NCI-H1048 (cell line): ENCODE data around the gene PLOD1.
A peak's percentile ranks its signal among the peaks of the same experiment; 100 is the strongest.
"Not testable (repeated sequence)": the region's sequence is repeated elsewhere in the genome, so short reads cannot be mapped to it uniquely, and the experiment has no call there.

Source experiments
- DNase-seq: peaks from one replicate; lab custom pipeline; 2025; lab: John Stamatoyannopoulos, UW

Gene PLOD1

GRCh38 chr1:11934302-11935056, at the start of gene PLOD1:
Gene PLOD1 (plus strand): TSS chr1:11934717. CDS start chr1:11934780, 63 bp downstream.
- DNase-seq, result peak; percentile 41

- no peak for DNase-seq
Measured at GRCh38 chr1:11885916-11886315, 48.6 kb upstream of the PLOD1 start.

- DNase-seq, result no peak
Measured at GRCh38 chr1:11886986-11887665, 47.4 kb upstream of the PLOD1 start.

- no peak for DNase-seq
Measured at GRCh38 chr1:11887666-11888007, 46.9 kb upstream of the PLOD1 start.

GRCh38 chr1:11888206-11888876, 46.2 kb upstream of the PLOD1 start:
- no peak for DNase-seq

GRCh38 chr1:11888877-11889208, 45.7 kb upstream of the PLOD1 start:
- no peak for DNase-seq

- no peak for DNase-seq
Measured at GRCh38 chr1:11891433-11892186, 42.9 kb upstream of the PLOD1 start.

GRCh38 chr1:11893907-11894251, 40.6 kb upstream of the PLOD1 start:
- DNase-seq, result no peak

- not testable (repeated sequence) for DNase-seq
Measured at GRCh38 chr1:11894501-11894900, 40.0 kb upstream of the PLOD1 start.

GRCh38 chr1:11898086-11898785, 36.3 kb upstream of the PLOD1 start:
- DNase-seq, result no peak

GRCh38 chr1:11898831-11899467, 35.6 kb upstream of the PLOD1 start:
- no peak for DNase-seq

GRCh38 chr1:11901446-11901845, 33.1 kb upstream of the PLOD1 start:
- not testable (repeated sequence) for DNase-seq

GRCh38 chr1:11903210-11903609, 31.3 kb upstream of the PLOD1 start:
- no peak for DNase-seq

- DNase-seq, result not testable (repeated sequence)
Measured at GRCh38 chr1:11904156-11904555, 30.4 kb upstream of the PLOD1 start.

GRCh38 chr1:11904978-11905377, 29.5 kb upstream of the PLOD1 start:
- DNase-seq, result no peak

- DNase-seq, result no peak
Measured at GRCh38 chr1:11906870-11907269, 27.6 kb upstream of the PLOD1 start.

- peak; percentile 87 for DNase-seq
Measured at GRCh38 chr1:11907275-11908094, 27.0 kb upstream of the PLOD1 start.

- peak; percentile 87 for DNase-seq
Measured at GRCh38 chr1:11908095-11908675, 26.3 kb upstream of the PLOD1 start.

GRCh38 chr1:11910914-11911228, 23.6 kb upstream of the PLOD1 start:
- DNase-seq, result not testable (repeated sequence)

- no peak for DNase-seq
Measured at GRCh38 chr1:11912000-11912399, 22.5 kb upstream of the PLOD1 start.
